Naive B cell (primary cell): ENCODE data around the gene ZNF644. TPM values are rescaled to one million over a fixed set of nuclear protein-coding genes. Genes with fewer than 3 reads are reported as not detected.
"Not testable (repeated sequence)": the region's sequence is repeated elsewhere in the genome, so short reads cannot be mapped to it uniquely, and the experiment has no call there.

Experiments used
- ATAC-seq, 2 donors: fragments of 150-1000 bp; cut with Tn5 transposase; 2 replicates each; pipeline ENCODE4 v1.10.0; 2021; ENCODE audit warnings: low read depth in 2 of 2, mild to moderate bottlenecking in 2 of 2, moderate library complexity in 2 of 2
- DNase-seq: peaks from one replicate; pipeline ENCODE4 v3.0.0; 2022
- H3K27ac Mint-ChIP-seq, 6 donors: one replicate each; pipeline ENCODE4 v1.8.0; 2020 to 2022; ENCODE audit warnings: mild to moderate bottlenecking in 6 of 6, mixed read lengths in 6 of 6, moderate library complexity in 5 of 6, inconsistent platforms in 2 of 6
- H3K27me3 Mint-ChIP-seq, 3 donors: one replicate each; pipeline ENCODE4 v1.8.0; 2021 to 2022; ENCODE audit warnings: mixed read lengths in 3 of 3, mild to moderate bottlenecking in 1 of 3
- H3K36me3 Mint-ChIP-seq, 2 donors: one replicate each; pipeline ENCODE4 v1.8.0; 2020 to 2022; ENCODE audit warnings: mixed read lengths in 2 of 2, inconsistent platforms in 1 of 2, mild to moderate bottlenecking in 1 of 2
- H3K4me1 Mint-ChIP-seq, 3 donors: one replicate each; pipeline ENCODE4 v1.8.0; 2020 to 2022; ENCODE audit warnings: mixed read lengths in 3 of 3, inconsistent platforms in 1 of 3, mild to moderate bottlenecking in 1 of 3, moderate library complexity in 1 of 3
- H3K4me3 Mint-ChIP-seq, 8 donors: one replicate each; pipeline ENCODE4 v1.8.0; 2020 to 2022; ENCODE audit warnings: mild to moderate bottlenecking in 8 of 8, mixed read lengths in 8 of 8, moderate library complexity in 8 of 8, inconsistent platforms in 2 of 8
- H3K9me3 Mint-ChIP-seq, 7 donors: one replicate each; pipeline ENCODE4 v1.8.0; 2020 to 2022; ENCODE audit warnings: mixed read lengths in 7 of 7, mild to moderate bottlenecking in 5 of 7, inconsistent platforms in 2 of 7, moderate library complexity in 1 of 7
- polyA plus RNA-seq, 6 donors: library from polyadenylated mRNA; unstranded; fragments of 300-500 nt; fragmentation: Illumina TruSeq; gene quantifications; one replicate each; pipeline ENCODE4 v1.2.3, GENCODE V29; 2021; ENCODE audit warnings: low read depth in 6 of 6

The ZNF644 gene
- polyA plus RNA-seq, 6 donors from 2014 or later, result 89.4 to 115 (median 103) TPM

DNA sequence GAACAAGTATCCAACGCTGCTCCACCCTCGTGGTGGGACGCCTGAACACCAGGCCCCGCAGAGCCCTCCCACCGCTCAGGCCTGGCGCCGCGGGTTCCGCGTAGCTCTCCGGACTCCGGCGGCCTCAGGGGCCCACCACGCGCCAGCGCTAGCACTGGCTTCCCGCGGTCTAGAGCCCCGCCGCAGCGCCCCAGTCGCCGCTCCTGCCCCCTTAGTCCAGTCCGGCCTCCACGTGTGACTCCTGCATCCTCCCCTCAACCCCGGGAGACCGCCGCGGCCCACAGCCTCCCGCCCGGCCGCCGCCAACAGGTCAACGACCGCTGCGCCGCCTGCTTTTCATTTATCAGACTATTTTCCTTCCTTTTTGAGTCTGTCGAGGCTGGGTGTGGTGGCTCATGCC, 128.2 kb downstream of the ZNF644 start:
- H3K36me3 Mint-ChIP-seq, result peaks cover 0 to 26% of the 10 kb centered on the region in 2 donors
- H3K4me1 Mint-ChIP-seq, H3K27ac Mint-ChIP-seq, DNase-seq, H3K4me3 Mint-ChIP-seq, ATAC-seq, H3K27me3 Mint-ChIP-seq: not testable (repeated sequence)
- H3K9me3 Mint-ChIP-seq, result peaks cover 2 to 14% (median 10%) of the 10 kb centered on the region in 7 donors

DNA sequence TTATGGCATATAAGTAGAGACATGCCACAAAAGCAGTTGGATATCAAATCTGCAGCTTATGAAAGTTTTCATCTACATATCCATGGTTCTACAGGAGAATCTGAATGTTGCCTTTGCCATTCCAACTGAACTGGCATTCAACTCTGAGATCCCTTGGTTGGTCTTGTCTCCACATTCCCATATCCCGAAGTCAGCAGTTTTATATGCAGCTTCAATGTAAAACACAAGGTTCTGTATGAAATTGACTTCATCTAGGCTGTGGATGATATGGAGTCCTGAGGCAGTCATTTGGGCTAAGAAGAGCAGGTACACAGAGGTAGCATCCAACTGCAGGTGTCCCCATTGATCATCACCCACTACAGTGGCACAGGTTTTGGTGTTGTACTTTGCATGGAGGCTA, 129.0 kb downstream of the ZNF644 start:
- H3K9me3 Mint-ChIP-seq, result peaks cover 2 to 14% (median 10%) of the 10 kb centered on the region in 7 donors
- not testable (repeated sequence) for DNase-seq, H3K27me3 Mint-ChIP-seq, H3K4me1 Mint-ChIP-seq, H3K4me3 Mint-ChIP-seq, ATAC-seq
- peak overlapping the region in 1 of 6 donors; percentile 21 for H3K27ac Mint-ChIP-seq
- H3K36me3 Mint-ChIP-seq, result peaks cover 0 to 26% of the 10 kb centered on the region in 2 donors

DNA sequence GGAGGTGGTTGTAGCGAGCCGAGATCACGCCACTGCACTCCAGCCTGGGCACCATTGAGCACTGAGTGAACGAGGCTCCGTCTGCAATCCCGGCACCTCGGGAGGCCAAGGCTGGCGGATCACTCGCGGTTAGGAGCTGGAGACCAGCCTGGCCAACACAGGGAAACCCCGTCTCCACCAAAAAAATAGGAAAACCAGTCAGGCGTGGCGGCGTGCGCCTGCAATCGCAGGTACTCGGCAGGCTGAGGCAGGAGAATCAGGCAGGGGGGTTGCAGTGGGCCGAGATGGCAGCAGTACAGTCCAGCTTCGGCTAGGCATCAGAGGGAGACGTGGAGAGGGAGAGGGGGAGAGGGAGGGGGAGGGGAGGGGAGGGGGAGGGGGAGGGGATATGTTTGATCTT, 129.6 kb downstream of the ZNF644 start:
- H3K27me3 Mint-ChIP-seq, result not testable (repeated sequence)

DNA sequence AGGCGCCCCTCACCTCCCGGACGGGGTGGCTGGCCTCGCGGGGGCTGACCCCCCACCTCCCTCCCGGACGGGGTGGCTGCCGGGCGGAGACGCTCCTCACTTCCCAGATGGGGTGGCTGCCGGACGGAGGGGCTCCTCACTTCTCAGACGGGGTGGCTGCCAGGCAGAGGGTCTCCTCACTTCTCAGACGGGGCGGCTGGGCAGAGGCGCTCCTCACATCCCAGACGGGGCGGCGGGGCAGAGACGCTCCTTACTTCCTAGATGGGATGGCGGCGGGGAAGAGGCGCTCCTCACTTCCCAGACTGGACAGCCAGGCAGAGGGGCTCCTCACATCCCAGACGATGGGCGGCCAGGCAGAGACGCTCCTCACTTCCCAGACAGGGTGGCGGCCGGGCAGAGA, 130.1 kb downstream of the ZNF644 start:
- DNase-seq, H3K4me1 Mint-ChIP-seq, ATAC-seq, H3K4me3 Mint-ChIP-seq, H3K27me3 Mint-ChIP-seq: not testable (repeated sequence)
- Mint-ChIP-seq H3K36me3 (peaks cover 0 to 26% of the 10 kb centered on the region in 2 donors), H3K27ac (peak overlapping the region in 1 of 6 donors; percentile 59), H3K9me3 (peaks cover 2 to 14% (median 10%) of the 10 kb centered on the region in 7 donors)

More for the DNA sequence above, 129.6 kb downstream of the ZNF644 start:
- H3K27ac Mint-ChIP-seq, result peak overlapping the region in 1 of 6 donors; percentile 59
- ATAC-seq, H3K4me1 Mint-ChIP-seq, DNase-seq, H3K4me3 Mint-ChIP-seq: not testable (repeated sequence)
- peaks cover 2 to 14% (median 10%) of the 10 kb centered on the region in 7 donors for H3K9me3 Mint-ChIP-seq
- H3K36me3 Mint-ChIP-seq, result peaks cover 0 to 26% of the 10 kb centered on the region in 2 donors

DNA sequence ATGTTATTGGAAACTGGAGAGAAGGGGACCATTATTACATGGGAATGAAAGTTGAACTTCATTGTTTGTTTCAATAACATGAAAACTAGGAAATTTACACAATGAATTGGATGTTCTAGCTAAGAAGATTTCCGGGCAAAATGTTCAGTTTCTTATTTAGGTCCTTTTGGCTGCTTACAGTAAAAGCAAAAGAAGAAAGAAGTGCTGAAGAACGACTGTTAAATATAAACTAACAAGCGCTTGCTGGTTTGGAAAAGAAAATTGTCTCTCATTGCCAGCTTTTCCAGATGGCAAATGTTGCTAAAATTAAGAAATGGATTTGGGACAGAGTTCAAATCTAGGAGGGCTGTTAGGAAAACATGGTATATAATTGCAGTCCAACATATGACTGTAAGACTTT, 139.6 kb downstream of the ZNF644 start:
- Mint-ChIP-seq H3K27me3 (peaks cover 5 to 16% (median 6%) of the 10 kb centered on the region in 3 donors), H3K27ac (peak overlapping the region in 1 of 6 donors; percentile 21), H3K4me1 (no peaks in the 10 kb centered on the region), H3K36me3 (peaks cover 21 to 30% of the 10 kb centered on the region in 2 donors), H3K9me3 (peaks cover 4 to 62% (median 40%) of the 10 kb centered on the region in 7 donors), H3K4me3 (no peak overlapping the region)
- no peak for DNase-seq
- ATAC-seq, result no peak

DNA sequence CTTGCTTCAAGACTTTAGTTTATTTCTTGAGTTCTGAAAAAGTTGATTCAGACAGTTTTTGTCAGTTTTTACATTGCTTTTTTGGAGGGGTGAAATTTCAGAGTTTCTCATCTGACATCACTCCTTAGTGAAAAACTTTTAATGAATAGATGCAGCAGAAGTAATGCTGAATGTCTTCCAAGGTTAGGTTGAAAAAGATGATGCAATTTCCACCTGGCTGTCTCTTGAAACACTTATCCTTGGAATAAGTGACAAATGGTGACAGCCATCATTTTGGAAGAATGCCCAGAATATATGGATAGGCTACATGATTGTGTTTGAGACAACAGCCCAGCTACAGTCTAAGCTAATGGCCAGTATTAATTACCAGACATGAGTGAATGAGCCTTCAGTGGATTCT, 140.8 kb downstream of the ZNF644 start:
- ATAC-seq, result no peak
- Mint-ChIP-seq H3K4me1 (no peaks in the 10 kb centered on the region), H3K36me3 (peaks cover 21 to 30% of the 10 kb centered on the region in 2 donors), H3K4me3 (no peak overlapping the region), H3K27me3 (peaks cover 5 to 18% (median 6%) of the 10 kb centered on the region in 3 donors), H3K27ac (no peak overlapping the region), H3K9me3 (peaks cover 4 to 67% (median 42%) of the 10 kb centered on the region in 7 donors)
- DNase-seq, result no peak

DNA sequence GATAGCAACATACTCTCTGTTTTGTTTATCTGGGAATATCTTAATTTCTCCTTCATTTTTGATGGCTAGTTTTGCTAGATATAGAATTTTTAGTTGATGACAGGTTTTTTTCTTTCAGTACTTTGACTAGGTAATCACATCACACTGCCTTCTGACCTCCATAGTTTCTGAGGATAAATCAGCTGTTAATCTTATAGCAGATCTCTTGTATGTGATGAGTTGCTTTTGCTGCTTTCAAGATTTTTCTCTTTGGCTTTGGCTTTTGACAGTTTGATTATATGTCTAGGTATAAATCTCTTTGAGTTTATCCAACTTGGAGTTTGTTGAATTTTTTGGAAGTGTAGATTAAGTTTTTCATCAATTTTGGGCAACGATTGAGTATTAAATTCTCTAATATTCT, 142.6 kb downstream of the ZNF644 start:
- DNase-seq, result no peak
- Mint-ChIP-seq H3K9me3 (peaks cover 4 to 74% (median 44%) of the 10 kb centered on the region in 7 donors), H3K4me1 (no peaks in the 10 kb centered on the region), H3K4me3 (no peak overlapping the region), H3K36me3 (peaks cover 25 to 39% of the 10 kb centered on the region in 2 donors), H3K27ac (no peak overlapping the region), H3K27me3 (peaks cover 5 to 18% (median 15%) of the 10 kb centered on the region in 3 donors)
- ATAC-seq, result no peak

DNA sequence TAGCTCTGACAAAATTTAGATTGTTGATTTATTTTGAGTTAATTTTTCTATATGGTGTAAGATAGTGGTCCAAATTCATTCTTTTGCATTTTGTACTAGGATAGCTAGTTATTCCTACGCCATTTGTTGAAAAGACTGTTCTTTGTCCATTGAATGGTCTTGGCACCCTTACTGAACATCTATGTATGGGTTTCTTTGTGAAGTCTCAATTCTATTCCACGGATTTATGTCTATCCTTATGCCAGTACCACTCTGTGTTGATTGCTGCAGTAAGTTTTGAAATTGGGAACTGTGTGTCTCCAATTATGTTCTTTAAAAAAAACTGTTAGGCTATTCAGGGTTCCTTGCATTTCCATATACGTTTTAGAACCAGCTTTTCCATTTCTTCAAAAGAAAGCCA, 145.7 kb downstream of the ZNF644 start:
- Mint-ChIP-seq H3K36me3 (peaks cover 30 to 31% of the 10 kb centered on the region in 2 donors), H3K27me3 (peaks cover 2 to 12% (median 9%) of the 10 kb centered on the region in 3 donors), H3K27ac (no peak overlapping the region), H3K9me3 (peaks cover 8 to 63% (median 41%) of the 10 kb centered on the region in 7 donors), H3K4me3 (no peak overlapping the region), H3K4me1 (no peaks in the 10 kb centered on the region)
- DNase-seq, result no peak
- no peak for ATAC-seq
